OCI-LY3 (cell line): Measurements from ENCODE around the gene UTY.

ENCODE experiments used
- EZH2phosphoT487 ChIP-seq: fragments of 200-600 bp; shearing (Covaris generic); IDR thresholded peaks from 2 replicates; pipeline ENCODE4 v1.6.1; 2018; ENCODE audit warnings: antibody characterized with exemption, mixed run types, low read depth
- TF ChIP-seq, protein P1 (sequence below): fragments of 200-600, 300-600 bp; sonication (generic); IDR thresholded peaks from 2 replicates; pipeline ENCODE4 v1.5.1; 2014; ENCODE audit warnings: antibody characterized with exemption, low read length, low read depth

- TF ChIP-seq, protein P1, sequence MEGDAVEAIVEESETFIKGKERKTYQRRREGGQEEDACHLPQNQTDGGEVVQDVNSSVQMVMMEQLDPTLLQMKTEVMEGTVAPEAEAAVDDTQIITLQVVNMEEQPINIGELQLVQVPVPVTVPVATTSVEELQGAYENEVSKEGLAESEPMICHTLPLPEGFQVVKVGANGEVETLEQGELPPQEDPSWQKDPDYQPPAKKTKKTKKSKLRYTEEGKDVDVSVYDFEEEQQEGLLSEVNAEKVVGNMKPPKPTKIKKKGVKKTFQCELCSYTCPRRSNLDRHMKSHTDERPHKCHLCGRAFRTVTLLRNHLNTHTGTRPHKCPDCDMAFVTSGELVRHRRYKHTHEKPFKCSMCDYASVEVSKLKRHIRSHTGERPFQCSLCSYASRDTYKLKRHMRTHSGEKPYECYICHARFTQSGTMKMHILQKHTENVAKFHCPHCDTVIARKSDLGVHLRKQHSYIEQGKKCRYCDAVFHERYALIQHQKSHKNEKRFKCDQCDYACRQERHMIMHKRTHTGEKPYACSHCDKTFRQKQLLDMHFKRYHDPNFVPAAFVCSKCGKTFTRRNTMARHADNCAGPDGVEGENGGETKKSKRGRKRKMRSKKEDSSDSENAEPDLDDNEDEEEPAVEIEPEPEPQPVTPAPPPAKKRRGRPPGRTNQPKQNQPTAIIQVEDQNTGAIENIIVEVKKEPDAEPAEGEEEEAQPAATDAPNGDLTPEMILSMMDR = no peak
- no peak for TF ChIP-seq EZH2phosphoT487
These were observed 141.1 kb downstream of the UTY start for GRCh38 chrY:13338711-13339110.
